HG02678 (cell line): Measurements from ENCODE around the gene EPHB3.

Experiments
- ATAC-seq: cut with Tn5 transposase; IDR thresholded peaks from one replicate; pipeline ENCODE4 v1.9.1; 2021; ENCODE audit warnings: mild to moderate bottlenecking, moderate library complexity; ENCODE audit not compliant: unreplicated experiment

The EPHB3 gene

DNA sequence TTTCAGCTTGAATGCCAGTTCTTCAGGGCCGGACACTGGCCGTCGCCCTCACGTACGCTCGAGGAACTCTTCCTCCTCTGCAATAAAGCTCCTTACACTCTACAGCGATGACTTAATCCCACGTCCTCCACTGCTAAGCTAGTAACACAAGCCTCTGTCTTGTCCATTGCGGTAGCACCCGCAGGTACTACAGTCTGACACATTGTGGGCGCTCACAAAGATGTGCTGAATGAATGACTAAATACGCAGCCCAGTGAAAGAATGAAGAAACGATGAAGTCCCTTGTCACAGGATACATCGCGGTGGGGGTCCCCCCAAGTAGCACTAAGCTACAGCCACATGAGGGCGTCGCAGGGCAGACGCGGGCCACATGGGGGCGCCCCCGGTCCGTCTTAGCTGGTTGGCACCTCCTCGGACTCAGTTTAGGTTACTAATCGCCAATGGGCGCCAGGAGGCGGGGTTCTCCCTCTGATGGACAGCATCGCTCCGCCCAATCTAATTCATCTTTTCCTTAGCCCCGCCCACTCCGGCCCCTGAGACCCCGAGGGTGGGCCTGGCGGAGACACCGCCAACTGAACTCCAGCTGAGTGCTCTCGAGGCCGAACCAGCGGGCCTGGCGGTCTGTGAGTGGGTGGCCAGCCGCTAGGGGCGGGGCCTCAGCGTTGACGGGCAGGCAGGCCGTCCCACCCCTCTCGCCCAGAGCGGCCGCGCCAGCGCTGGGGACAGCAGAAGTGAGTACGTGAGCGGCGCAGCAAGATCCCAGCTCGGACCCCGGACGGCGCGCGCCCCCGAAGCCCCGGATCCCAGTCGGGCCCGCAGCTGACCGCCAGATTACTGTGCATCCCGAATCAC lies at the start of gene EPHB3:
Gene EPHB3 (plus strand): TSS at position 725 of the 852 bp plus-strand sequence. CDS start 451 bp downstream, outside the sequence.
- ATAC-seq, result peak; percentile 87

DNA sequence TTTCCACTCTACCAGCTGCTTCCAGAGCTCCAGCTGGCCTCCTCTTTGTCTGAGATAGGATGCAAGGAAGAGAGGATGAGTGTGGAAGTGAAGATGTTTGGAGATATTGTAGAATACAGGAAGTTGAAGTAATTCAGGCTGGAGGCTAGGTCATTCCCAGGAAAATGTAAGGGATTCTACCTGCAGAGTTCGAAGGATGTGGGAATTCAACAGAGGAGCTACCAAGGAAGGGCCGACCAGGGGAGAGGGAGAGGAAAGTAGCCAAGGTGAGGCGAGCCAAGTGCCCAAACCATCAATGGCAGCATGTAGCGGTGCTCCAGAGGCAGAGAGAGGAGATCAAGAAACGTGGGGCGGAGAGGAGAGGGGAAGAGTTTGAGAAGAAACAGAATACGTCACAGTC lies 49.0 kb upstream of the EPHB3 start:
- ATAC-seq, result no peak

DNA sequence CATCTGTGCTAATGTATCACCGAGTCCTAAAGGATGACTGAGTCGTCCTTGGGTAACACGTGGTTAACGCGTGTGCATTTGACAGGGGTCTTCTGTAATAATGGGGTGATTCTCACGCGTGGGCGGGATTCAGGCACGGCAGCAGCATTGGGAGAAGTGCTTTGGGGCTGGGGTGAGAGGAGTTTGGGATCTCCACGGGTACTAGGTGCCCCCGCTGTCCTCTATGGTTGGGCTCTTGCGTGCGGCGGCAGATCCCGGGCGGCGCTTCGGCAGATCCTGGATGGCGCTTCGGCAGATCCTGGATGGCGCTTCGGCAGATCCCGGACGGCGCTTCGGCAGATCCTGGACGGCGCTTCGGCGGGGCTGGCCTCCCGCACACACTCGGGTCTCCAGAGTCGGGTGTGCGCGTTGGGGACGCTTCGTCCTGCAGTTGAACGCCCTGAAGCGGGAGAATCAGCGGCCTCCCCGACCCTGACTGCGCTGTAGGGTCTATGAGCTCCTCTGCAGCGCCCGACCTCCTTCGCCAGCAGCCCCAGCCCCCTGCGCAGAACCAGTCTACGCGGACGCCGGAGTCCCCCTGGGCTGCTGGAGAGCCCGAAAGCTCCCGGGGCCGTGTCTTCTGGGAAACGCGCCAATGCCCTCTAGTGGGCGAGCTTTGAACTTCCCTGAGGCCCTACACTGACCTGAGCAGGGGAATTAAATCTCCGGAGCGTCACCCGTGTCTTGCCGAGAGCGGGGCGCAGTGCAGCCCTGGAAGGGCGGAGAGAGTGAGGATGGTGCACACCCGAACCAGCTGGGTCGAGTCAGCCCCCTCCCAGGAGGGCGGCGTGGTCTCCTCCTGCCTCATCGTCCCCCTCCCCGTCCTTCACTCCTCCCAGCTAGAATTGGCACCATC lies 48.1 kb upstream of the EPHB3 start:
- ATAC-seq, result peak; percentile 94

DNA sequence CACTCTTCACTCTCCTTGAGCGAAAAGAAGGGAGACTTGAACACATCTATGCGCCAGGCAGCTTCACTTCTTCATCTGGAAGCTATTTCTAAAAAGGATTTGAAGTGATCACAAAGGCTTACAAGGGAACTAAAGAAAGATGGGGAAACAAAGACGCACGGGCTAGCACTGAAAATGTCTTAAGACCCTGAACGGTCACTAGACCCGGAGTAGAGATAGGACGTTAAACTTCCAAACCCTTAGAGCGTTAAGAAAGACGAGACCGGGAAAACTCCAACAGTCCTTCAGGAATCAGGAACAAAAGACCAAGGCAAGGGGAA lies 47.5 kb upstream of the EPHB3 start:
- no peak for ATAC-seq

DNA sequence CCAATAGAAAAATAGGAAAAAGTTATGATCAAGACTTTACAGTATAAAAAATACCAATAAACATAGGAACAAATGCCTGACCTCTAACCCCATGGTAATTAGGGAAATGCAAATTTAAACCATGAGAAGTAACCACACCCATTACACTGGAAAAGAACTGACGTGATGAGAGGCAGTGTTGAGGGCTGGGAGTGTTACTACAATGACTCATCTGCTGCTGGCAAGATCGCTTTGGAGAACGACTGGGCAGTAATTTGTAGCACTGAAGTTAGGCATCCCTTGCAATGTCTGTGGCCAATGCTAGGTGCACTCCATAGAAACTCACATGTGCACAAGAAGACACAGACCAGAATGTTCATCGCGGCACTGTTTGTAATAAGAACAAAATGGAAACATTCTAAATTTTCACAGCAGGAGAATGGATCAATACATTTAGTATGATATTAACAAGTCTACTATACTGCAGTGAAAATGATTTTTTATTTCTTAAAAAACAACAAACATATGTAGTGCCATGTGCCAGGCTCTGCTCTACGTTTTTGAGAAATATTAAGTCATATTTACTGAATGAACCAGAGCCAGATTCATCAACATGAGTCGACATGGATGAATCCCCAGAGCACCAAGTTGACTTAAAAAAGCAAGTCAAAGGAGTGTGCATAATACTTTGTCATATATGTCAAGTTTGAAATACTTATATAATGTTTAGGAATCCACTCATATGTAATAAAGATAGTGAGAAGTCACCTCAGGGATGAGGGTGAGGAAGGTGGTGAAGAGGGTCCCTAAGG lies 37.6 kb upstream of the EPHB3 start:
- no peak for ATAC-seq

DNA sequence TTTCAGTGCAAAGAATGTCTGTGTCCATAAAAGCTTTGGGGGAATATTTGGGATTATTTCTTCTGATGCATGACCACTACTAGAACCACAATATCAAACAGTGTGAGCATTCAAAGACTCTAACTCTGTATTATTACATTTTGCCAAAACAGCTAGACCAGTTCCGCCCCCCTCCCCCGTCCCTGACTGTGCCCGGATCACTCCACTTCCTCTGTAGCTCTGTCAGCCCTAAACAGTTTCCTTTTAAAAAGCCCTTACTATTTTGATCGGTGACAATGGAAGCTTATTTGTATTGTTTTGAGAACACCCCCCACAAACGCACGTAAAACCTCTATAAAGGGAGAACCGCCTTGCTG lies 36.6 kb upstream of the EPHB3 start:
- ATAC-seq, result no peak

DNA sequence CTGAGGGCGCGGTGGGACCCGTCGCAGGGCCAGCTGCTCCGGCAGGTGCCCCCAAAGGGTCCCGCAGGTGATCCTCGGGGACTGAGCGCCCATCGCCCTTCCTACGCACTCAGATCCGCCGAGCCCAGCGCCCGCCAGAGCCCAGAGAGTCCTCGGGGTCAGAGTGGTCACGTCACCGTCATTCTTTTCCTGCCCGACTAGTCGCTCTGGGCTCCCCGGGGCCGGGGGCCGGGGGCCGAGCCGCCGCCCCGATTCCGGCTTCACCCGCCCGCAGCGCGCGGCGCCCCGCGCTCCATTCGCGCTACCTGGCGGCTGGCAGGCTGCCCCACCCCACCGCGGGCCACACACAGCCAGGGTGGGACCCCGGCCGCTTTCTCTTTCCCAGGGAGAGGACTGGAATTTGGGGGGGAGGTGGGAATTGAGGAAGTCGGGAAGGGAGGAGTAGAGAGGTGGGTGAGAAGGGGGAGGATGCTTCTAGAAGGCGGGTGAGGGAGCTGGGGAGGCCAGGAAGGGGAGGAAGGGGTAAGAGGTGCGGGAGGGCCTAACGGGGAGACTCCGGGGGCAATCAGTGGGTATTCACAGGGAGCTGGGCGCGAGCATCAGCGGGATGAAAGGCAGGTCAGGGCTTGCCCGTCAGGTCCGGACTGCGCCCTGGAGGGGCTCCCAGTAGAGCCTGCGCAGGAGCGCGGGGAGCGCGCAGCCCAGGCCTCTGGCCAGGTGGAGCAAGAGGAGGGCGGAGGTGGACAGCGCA lies 36.1 kb upstream of the EPHB3 start:
- no peak for ATAC-seq

DNA sequence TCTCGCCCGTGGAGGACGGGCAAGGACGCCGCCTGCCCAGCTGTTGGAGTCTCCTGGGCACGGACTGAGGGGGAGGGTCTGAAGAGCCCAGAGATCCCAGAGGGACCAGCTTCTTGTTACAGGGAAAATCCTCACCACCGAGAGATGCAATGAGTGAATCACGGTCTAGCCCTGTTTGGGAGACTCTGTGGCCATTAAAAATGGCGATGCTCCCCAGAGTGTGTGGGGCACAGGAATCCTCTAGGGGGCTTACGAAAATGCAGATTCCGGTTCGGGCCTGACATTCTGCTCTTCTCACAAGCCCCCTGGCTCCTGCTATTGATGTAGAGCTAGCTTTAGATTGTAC lies 35.5 kb upstream of the EPHB3 start:
- ATAC-seq, result no peak

DNA sequence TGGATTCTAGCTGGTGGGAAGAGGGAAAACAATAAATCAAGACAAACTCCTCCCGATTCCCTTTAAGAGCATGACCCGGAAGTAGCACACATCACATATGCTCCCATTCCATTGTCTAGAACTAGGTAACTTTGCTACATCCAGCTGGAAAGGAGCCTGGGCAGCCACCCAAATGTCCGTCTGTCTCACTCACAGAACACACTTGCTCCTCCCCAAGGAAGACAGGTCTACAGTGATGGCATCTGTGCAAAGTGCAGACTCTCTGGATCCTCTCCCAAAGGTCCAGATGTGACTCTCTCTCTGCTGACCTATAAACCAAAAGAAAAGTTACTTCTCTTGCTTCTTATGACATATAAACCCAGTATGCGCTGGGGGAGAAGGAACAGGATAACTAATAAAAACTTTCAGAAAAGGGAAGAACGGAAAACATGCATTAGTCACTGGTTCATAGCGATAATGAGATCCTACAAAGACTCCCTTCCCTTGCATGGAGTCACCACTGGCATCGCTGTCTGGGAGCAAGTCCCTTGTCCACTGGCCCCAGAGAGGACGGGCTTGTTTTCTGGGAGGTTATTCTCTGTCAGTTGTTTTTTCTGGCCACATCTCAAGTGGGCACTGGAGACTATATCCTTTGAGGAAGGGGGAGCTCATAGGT lies 29.8 kb upstream of the EPHB3 start:
- ATAC-seq, result no peak

DNA sequence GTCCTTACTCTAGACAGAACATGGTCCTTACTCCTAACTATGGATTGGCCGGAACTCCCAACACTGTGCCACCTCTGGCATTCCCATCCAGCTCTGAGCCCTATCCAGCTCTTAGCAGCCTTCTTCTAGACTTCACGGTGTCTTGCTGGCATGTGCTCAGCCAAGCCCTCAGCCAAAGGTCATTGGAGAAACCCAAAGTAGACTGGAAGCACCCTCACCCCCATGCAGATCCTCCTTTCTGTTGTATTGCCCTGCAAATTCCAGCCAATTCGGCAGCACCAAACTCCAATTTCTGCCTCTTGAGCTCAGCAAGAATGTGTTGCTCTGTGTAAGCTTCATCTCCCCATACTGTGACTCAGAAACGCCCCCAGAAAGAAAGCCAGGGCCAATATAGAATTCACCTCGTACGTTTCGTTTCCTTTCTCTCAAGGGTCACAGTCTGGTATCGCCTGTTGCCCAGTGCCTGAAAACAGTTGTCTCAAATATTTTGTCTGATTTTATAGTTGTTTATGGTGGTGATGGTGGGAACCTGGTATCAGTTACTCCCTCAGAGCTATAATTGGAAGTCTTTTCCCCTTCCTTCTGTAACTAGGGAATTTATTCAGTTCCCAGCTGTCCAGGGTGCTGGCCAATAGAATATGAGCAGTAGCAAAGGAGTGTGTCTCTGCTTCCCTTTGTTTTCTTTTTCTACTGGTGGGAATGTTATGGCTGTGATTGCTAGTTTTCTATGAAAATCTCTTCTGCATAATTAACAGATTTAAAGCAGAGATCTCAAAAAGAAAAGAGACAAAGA lies 28.4 kb upstream of the EPHB3 start:
- ATAC-seq, result no peak

DNA sequence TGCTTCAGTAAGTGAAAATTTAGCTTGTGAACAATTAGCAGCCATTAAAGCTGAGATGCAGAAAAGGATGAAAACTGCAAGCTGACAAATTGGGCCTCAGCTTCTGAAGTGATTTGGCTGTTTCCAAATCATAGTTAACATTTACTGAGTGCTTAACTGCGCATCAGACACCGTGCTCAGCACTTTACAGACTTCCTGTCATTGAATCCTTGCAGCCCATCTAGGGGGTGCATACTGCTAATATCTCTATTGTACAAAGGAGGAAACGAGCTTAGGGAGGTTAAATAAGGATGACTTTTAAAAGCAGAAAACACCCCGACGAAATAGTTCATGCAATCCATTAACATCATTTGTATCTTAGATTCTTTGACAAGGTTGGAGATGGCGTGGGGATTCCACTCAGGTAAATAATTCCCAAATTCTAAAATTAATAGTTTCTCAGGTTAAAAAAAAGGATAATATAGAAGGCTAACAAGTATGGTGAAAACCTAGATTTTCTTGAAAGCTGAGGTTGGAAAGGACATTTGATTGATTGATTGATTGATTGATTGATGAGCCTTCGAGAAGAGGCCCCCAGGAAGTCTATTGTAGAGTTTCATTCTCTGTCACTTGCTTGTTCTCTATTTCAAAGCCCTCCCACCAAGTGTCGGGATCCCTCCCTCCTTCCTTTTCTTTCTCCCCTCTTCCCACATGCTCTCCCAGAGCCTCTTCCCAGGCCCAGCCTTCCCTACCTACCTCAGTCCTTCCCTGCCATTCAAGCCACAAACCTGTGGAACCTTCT lies 23.5 kb upstream of the EPHB3 start:
- ATAC-seq, result no peak

DNA sequence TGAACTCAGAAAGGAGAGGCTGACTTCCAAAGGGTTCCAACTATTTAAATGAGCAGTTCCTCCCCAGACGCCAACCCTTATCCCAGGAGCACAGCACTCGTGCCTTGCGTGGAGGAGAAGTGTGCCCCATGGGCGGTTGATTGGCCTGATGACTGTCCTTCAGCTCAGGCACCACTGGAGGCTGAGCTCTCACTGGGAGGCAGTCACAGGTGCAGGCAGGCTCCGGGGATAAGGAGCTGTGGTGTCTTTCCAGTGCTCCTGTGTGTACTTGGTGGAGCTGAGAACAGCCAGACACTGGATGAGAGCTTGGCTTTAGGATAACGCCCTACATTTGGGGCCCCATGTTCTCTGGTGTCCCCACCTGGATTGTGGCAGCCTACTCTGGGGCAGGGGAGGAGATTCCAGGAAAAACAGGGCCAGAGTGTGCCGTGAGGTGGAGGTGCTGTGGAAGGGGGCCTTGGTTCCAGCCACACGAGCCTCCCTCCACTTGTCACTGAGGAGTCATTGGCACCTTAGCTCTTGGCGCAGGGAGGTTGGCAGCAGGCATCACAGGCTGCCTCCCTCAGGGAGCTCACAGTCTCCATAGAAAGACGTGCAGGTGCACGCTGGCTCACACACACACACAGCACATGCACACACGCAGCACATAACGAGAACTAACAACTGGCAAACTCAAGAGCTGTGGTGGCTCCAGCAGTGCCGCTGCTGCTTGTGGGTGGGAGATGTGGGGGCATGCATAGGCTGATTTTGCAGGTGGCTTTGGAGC lies 22.7 kb upstream of the EPHB3 start:
- no peak for ATAC-seq

DNA sequence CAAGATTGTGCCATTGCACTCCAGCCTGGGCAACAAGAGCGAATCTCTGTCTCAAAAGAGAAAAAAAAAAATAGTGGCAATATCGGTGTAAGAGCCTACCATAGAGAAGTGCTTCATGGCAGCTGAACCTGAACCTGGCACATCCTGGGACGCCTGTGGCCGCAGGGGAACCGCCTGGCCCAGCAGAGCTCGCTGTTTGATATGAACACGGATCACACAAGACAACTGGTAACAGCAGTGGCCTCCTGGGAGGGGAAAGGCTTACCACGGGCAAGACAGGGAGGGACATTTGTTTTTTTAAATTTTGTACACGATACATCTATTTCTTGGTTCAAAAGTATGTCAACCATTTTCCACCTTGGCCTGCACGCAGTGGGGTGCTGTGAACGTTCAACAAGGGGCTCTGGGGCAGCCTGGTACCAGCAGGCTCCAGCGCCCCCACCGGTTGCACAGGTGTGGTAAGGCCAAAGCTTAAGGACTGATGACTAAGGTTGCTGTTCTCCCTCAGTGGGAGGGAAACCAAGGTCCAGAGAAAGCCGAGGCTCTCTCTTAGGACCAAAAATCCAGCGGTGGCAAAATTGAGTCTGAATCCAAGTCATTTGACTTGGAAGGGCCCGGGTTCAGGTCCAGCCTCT lies 21.7 kb upstream of the EPHB3 start:
- ATAC-seq, result no peak

DNA sequence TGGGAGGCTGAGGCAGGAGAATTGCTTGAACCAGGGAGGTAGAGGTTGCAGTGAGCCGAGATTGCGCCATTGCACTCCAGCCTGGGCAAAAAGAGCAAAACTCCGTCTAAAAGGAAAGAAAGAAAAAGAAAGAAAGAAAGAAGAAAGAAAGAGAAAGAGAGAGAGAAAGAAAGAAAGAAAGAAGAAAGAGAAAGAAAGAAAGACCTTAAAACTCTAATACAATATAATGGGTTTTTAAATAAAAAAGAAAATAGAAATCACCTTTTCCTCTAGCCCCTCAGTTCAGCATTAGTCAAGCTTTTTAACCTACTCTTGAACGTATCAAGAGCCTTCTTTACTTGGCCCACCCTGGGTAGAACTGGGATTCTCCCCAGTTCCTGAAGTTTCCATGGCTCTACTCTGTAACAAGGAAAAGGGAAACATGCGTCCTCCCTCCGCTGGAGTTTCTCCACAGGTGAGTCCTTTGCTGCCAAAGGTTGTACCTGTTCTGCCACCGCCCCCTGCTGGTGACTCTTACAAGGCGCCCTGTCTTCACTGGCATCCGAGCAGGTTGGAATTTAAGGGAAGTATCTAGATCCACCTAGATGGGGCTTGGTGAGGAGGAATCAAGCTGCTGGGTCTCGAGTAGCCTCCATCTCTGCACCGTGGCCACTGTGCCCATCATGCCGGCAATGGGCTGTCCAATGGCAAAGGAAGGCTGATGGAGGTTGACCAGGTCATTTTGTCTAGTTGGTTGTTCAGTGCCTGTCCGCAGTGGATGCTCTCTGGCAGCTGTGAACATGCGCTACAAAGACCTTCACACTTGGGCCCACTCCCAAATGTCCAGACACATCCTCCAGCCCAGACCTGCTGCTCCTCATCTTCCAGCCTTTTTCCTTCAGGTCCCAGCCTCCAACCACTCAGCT lies 20.6 kb upstream of the EPHB3 start:
- no peak for ATAC-seq

DNA sequence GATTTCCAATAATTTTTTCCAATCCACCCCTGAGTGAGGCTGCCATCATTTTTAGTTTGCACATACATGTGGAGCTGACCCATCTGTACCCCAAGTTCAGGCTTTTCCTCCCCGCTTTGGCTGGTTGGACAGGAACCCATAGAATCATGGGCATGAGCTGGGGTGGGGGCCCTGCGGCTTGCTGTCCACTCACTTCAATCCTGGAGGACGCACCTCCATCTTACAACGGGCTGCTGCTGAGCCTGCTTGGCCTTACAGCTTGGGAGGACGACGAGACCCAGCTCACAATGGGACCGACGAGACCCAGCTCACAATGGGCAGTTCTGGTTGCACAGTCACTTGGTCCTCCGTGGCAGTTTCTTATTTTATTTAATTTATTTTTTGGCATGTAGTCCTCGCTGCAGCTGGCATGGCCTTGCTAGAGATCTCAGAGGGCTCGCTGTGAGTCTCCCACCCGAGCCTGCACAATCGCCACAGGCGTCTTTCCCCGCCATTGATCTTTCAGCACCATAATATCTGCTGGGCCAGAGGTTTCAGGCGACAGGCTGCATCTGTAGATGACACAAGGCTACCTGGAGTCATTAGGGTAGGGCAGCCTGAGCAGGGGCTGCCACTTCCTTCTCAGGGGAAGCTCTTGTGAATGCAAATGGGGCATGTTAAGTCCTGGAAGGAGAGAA lies 19.6 kb upstream of the EPHB3 start:
- no peak for ATAC-seq

DNA sequence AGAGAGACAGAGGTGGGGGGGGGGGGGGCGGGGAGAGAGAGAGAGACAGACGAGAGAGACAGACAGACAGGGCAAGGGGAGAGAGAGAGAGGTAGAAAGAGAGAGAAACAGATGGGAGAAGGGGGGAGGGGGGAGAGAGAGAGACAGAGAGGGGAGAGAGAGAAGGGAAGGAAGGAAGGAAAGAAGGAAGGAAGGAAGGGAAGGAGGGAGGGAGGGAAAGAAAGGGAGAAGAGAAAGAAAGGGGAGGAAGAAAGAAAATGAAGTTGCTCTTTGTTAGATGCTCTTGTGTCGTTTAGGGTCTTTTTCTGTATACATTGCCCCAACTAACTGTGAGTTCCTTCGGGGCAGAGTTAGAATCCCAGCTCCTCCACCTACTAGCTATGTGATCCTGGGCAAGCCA lies 19.0 kb upstream of the EPHB3 start:
- no peak for ATAC-seq
